ENCODE results near the gene CRABP2.

DNA sequence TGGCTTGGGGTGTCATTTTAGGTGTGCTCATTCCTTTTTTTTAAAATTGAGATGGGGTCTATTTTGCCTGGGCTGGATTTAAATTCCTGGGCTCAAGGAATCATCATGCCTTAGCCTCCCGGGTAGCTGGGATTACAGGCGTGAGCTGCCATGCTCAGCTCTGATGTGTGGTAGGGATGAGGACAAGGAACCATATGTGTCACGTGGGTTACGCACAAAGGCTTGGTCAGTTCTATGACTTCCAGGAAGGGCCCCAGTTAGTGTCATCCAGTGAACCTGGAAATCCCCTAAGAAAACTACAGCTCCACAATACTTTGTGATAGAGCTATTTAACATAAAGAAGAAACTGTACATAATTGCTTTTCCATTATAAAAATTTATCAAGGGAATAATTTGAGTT is 16.2 kb upstream of the CRABP2 start:
- TF ChIP-seq POLR2A (IDR thresholded peaks at IDR 0.05; ENCODE audit: low read depth, low read length) (no peak), RCOR1 (IDR thresholded peaks at IDR 0.05; ENCODE audit: insufficient replicate concordance, low read length) (no peak), RAD21 (IDR thresholded peaks at IDR 0.05; ENCODE audit: low read length) (no peak), CEBPB (IDR thresholded peaks at IDR 0.05; ENCODE audit: low read depth, low read length) (no peak), CHD1 (IDR thresholded peaks at IDR 0.05; ENCODE audit: low read depth, low read length) (no peak)
- TF ChIP-seq, protein P1, sequence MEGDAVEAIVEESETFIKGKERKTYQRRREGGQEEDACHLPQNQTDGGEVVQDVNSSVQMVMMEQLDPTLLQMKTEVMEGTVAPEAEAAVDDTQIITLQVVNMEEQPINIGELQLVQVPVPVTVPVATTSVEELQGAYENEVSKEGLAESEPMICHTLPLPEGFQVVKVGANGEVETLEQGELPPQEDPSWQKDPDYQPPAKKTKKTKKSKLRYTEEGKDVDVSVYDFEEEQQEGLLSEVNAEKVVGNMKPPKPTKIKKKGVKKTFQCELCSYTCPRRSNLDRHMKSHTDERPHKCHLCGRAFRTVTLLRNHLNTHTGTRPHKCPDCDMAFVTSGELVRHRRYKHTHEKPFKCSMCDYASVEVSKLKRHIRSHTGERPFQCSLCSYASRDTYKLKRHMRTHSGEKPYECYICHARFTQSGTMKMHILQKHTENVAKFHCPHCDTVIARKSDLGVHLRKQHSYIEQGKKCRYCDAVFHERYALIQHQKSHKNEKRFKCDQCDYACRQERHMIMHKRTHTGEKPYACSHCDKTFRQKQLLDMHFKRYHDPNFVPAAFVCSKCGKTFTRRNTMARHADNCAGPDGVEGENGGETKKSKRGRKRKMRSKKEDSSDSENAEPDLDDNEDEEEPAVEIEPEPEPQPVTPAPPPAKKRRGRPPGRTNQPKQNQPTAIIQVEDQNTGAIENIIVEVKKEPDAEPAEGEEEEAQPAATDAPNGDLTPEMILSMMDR (conservative IDR thresholded peaks at IDR 0.05; ENCODE audit: low read depth, low read length), result no peak
- TF ChIP-seq, protein P2, sequence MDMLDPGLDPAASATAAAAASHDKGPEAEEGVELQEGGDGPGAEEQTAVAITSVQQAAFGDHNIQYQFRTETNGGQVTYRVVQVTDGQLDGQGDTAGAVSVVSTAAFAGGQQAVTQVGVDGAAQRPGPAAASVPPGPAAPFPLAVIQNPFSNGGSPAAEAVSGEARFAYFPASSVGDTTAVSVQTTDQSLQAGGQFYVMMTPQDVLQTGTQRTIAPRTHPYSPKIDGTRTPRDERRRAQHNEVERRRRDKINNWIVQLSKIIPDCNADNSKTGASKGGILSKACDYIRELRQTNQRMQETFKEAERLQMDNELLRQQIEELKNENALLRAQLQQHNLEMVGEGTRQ (IDR thresholded peaks at IDR 0.05; ENCODE audit: low read depth, low read length), result no peak
- TF ChIP-seq, protein P3, sequence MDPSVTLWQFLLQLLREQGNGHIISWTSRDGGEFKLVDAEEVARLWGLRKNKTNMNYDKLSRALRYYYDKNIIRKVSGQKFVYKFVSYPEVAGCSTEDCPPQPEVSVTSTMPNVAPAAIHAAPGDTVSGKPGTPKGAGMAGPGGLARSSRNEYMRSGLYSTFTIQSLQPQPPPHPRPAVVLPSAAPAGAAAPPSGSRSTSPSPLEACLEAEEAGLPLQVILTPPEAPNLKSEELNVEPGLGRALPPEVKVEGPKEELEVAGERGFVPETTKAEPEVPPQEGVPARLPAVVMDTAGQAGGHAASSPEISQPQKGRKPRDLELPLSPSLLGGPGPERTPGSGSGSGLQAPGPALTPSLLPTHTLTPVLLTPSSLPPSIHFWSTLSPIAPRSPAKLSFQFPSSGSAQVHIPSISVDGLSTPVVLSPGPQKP (IDR thresholded peaks at IDR 0.05; ENCODE audit: borderline replicate concordance, low read depth, low read length), result no peak
